ENCODE data around the gene ARHGAP10.

DNA sequence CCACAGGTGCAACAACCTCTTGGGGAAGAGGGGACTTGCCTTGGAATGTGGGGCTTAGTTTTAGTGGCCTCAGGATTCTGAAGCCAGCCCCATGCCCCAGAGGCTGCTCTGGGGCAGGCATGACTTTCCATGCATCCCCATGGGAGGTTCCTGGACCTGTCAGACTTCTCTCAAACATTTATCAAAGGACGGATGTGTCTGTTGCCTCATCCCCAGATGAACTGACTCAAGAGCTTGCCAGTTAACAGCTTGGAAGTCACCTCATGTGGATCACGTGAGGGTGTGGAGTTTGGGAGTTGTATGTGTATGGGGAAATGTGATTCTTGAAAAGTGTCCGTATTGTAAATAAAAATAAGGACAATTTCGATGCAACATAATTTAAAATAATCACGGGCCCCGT, 341.5 kb downstream of the ARHGAP10 start:
- TF ChIP-seq POLR2A (IDR thresholded peaks at IDR 0.05) (no peak), CTCF (IDR thresholded peaks at IDR 0.05) (no peak)
